ENCODE results near the gene MOG.
A peak's percentile ranks its signal among the peaks of the same experiment; 100 is the strongest.

DNA sequence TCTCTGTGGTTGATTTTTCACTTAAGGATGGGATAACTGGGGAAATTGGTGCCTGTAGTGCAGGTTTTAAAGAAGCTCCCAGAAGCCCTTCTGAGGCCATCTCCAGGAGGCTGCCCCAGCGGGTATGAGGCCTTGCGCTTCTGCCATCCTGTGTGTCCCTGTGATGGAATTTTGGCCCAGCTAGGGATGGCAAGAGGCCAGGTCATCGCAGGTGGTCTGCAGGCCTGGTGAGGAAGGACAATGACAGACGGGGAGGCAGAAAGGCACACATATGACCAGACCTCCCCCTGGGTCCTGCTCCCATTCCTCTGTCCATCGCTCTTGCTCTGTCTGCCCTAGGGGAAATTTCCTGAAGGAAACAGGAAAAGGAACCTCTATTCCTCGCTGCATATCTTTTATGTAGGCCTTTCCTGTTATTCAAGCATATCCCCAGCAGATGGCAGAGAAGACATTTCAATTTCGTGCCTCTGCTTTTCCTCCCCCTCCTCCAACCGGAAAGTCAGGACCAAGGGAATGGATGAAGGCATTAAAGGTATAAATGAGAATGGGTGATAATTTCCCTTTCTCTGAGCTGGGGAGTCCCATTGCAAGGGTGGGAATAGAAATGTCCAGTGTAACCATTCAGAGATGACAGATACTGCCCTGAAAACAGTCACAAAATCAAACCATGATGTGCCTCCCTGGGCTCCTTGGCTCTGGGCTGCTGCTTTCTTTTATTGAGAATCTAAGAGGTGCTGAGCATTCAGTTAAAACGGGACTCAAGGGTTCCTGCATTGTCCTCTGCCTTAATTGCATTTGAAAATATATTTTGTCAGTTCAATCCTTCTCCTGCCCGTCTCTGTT is 48.7 kb downstream of the MOG start:
- peak; percentile 76 for TF ChIP-seq CTCF (conservative IDR thresholded peaks at IDR 0.05)
- TF ChIP-seq ZFX (IDR thresholded peaks at IDR 0.05), result no peak

Data from C4-2B (cell line).